Activated CD4-positive, alpha-beta T cell treated with anti-CD3 and anti-CD28 coated beads for 4 hours (primary cell): ENCODE data around the gene ADAMTS8.
"Not testable (repeated sequence)": the region's sequence is repeated elsewhere in the genome, so short reads cannot be mapped to it uniquely, and the experiment has no call there.

Source experiments
- DNase-seq, 2 donors: peaks; one replicate each; pipeline ENCODE4 v3.0.0-alpha.2; 2020

ADAMTS8 gene

DNA sequence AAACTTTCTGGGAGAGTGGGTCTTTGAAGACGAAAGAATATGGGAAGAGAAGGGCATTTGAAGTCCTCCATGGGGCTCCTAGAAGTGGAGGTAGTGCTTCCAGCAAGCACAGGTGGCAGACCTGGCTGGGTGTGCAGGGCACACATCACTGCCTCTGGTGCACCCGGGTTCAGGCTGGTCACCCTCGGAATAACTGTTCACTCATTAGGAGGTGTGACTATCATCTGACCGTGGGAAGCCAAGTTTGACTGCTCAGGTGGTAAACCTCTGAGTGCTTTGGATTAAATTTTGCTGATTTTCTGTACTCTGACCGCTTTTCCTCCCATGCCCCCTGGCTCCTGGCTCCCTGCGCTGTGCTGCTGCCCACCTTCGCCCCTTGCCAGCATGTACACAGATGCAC lies 31.1 kb upstream of the ADAMTS8 start:
- no peak for DNase-seq

DNA sequence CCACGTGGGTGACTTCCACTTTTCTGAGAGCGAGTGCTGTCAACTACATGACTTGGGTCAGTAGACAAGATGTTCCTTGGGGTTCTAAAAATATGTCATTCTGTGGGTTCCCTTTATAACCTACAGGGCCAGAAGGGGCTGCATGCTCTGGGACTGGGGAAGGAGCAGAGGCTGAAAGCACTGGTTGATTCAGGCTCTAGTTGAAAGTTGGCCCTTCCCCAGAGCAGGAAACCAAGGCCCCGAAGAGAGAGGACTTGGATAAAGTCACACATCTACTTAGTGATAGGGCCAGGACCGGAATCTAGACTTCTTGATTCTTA lies 30.0 kb upstream of the ADAMTS8 start:
- no peak for DNase-seq

DNA sequence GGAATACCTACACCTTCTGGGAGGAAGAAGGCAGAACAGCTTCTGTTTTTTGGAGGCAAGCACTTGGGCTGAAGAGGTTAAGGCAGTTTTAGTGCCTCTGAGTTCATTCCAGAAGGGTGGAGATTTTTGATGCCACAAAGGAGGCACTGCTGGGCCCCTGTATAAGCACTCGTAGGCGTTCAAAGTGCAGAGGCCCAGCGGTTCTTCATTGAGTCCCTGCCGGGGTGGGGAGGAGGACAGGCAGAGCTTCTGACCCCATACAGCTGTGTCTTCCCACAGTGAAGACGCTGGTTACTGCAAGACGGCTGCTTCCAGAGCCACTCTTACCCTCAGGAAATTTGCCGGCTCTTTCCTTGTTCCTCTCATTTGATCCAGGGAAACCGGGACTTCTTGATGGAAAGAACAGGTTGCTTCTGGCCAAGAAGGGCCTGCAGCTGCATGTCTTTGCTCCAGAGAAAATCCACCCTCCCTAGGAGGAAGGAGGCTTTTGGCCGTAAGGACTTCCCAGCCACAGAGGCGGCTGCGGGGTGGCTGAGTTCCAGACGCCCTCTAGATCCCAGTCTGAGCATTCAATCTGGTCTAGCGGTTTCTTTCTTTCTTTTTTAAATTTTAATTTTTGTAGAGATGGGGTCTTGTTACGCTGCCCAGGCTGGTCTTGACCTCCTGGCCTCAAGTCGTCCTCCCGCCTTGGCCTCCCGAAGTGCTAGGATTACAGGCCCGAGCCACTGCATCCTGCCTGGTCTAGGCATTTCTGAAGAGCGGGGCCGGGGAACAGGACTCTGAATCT lies 29.4 kb upstream of the ADAMTS8 start:
- no peak for DNase-seq

DNA sequence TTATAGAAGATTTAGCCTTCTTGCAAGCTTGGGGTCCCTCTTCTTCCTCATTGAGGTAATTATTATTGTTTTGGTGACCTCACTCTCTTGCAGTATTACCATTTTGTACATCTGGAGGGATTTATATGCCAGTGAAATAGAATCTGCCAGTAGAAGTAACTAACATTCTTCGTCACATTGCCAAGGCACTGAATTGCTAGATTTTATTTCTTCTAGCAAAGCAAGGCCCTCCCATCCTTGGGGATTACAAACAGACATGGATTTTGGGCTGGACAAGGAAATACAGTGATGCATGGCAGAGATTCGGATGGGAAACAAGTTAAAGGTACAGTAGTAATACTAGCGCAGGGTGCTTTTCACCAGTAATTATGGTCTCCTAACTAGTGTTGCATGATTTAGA lies 27.9 kb upstream of the ADAMTS8 start:
- no peak for DNase-seq

DNA sequence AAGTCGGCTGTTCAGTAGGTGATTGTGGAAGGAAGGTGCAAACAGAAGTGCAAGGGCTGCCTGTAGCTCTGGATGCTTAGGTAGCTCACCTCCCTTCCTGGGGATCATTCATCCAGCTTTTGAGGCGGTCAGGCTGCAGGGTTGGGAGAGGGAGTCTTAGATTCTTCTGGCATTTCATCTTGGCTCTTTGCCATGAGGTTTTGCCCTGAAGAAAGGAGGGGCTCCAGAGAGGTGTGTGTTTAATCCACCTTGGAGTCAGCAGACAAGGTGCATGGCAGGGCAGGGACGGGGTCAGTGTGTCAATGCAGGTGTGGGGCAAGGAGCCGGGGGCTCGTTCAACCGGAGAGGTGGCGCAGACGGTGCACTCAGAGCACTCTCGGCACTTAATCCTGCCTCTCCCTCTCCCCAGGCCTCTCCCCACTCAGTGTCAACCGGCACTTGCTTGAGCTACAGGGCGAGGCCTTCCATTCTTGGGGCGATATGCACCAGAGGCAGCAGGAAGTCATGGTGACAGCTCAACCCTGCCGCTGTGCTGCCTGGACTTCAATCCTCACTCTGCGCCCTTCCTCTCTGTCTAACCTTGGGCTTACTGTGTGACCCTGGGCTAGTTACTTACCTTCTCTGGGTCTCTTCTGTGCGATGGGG lies 27.2 kb upstream of the ADAMTS8 start:
- no peak for DNase-seq

DNA sequence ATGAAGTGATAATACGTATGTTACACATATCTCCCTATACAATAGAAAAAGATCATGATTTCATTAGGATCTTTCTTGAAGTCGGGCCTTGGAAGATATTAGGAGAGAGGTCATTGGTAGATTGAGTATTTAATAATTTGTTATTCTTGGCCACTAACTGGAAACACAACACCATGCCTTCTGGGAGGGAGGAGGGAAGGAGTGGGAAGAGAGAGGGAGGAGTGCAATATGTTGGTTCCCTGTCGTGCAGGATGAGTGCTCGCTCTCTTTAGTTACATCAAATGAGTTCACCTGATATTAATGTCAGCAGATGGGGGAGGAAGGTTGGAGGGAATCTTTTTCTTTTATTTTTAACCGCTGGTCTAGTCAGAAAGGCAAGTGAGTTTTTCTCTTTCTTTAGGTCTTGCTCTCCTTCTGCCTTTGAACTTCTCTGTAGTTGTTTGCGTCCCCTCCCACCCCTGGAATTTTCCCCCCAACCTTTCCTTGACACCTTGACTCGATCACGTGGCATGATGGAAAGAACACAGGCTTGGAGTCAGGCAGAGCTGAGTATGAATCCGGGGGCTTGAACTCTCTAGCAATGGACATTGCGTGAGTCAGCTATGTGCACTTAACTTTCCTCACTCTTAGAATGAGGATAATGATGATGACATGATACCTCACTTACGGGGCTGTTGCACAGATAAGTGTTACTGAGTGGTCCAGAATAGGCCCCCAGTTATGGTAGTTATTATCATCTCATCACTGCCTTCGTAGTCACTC lies 26.3 kb upstream of the ADAMTS8 start:
- DNase-seq: no peak

DNA sequence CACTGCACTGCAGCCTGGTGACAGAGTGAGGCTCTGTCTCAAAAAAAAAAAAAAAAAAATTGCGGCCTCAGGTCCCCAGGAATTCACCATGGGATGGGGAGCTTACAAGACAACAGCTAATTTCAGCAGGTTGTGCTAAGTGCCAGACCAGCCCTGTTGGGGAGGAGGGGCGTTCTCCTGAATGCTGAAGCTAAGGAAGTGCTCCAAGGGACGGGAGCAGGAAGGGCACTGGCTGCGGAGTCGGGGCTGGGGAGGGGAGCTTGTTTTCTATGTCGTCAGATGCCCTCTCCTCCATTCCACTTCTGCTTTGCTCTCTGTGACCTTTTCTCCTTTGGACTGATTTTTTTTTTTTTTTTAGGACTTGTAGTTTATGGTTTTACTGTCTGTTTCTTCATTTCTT lies 24.5 kb upstream of the ADAMTS8 start:
- DNase-seq: no peak

DNA sequence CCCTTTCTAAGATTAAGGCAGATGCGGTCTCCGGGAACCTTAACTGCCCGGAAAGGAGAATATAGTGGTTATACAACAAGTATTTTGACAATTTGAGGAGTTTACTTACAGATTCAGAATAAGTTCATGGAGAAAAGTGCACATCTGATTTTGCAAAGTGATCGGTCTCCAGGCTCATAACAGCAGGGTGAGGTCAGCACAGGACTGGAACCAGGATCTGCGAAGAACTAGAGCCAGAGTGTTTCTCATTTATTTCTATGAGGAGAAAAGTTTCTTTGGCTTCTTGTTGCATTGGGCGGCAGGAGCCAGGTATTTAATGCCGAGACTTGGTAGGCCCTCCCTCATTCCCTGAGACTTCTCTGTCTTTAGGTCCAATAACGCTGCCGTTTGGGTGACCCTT lies 23.8 kb upstream of the ADAMTS8 start:
- no peak for DNase-seq

DNA sequence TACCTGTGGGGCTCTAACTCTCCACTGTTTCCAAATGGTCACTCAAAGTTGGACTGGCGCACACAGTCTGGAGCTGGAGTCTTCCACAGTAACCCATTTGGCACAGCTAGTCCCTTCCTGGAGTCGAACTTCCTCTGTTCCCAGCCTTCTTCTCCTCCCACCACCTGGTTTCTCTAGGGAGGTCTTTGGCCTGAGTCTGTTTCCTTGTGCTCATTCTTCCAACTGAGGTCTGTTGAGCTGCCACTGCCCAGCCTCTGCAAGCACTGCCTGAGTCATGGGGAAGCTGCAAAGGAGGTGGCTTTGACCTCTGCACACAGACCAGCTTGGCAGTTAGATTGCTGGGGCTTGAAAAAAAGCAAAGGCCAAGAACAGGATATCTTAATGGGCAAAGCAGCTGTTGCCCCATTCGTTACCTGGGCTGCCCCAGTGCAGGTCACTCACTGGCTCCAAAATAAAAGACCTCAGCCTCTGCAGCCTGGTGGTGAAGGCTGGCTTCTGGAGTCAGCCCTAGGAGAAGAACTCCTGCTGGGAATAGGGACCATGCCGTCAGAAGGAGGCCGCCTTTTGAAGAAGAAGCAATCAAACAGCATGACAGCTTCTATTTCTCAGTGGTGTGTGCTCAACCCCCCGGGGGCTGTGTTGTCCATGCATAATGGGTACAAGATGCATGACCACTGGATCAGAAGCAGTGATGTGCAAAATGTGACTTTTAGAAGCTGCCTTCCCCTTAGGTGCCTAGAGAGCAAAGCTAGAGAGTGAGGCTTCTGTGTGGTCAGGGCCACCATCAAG lies 23.0 kb upstream of the ADAMTS8 start:
- no peak for DNase-seq

DNA sequence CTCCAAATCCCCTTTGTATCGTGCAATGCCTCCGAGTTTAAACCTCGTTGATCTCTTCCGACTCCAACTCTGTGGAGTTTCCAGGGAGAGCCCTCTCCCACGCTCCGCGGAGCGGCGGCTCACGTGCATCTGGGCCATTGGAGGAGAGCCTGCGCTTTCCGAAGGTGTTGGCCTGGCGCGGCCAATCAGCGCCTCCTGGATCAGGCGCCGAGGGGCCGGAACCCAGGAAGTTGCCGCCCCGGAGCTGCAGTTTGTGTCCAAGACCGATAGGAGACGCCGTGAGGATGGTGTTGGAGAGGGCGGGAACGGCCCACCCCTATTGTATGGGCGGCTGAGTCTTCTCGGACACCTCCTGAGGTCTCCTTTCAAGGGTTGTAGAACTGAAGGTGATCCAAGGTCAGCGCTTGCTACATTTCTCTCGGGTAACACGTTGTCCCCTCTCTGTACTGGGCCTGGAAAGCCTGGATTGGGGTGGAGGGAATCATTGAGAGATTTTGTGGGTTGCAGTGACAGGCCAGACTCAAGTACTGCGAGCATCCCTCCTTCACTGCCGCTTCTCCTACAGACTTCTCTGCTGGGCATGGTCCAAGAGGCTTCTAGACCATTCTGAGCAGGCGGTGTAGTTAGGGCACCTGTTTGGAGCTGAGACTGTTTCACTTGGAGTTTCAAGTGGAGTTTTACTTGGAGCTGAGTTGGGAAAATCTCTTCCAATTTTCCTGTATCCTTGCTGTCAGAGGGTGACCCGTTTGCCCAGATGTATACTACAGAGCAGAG lies 21.8 kb upstream of the ADAMTS8 start:
- no peak for DNase-seq

DNA sequence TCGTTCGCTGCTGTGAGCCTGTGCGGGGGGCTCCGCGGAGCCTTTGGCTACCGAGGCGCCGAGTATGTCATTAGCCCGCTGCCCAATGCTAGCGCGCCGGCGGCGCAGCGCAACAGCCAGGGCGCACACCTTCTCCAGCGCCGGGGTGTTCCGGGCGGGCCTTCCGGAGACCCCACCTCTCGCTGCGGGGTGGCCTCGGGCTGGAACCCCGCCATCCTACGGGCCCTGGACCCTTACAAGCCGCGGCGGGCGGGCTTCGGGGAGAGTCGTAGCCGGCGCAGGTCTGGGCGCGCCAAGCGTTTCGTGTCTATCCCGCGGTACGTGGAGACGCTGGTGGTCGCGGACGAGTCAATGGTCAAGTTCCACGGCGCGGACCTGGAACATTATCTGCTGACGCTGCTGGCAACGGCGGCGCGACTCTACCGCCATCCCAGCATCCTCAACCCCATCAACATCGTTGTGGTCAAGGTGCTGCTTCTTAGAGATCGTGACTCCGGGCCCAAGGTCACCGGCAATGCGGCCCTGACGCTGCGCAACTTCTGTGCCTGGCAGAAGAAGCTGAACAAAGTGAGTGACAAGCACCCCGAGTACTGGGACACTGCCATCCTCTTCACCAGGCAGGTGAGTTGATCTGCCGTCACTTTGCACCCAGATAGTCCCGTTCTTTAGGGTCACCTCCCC lies 21.0 kb upstream of the ADAMTS8 start:
- no peak for DNase-seq

DNA sequence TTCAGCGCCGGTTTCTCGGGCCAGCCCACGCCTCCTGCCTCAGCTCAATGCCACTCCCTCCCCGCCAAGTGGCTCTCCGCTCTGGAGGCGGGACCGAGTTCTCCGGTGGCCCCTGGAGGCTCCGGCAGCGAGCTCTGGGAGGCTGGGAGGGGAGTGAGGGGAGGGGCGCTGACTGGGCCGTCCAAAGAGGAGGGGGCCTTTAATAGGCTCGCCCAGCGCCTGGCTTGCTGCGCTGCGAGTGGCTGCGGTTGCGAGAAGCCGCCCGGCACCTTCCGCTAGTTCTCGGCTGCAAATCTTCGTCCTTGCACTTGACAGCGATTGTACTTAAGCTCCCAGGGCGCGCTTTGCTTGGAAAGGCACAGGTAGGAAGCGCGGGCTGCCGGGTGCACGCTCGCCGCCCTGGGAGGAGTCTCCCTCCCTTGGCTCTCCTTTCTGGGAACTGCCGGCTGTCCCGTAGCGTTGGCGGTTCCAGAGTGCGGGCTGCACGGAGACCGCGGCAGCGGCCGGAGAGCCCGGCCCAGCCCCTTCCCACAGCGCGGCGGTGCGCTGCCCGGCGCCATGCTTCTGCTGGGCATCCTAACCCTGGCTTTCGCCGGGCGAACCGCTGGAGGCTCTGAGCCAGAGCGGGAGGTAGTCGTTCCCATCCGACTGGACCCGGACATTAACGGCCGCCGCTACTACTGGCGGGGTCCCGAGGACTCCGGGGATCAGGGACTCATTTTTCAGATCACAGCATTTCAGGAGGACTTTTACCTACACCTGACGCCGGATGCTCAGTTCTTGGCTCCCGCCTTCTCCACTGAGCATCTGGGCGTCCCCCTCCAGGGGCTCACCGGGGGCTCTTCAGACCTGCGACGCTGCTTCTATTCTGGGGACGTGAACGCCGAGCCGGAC lies 20.3 kb upstream of the ADAMTS8 start, which contains the start of gene ADAMTS15:
TSS of gene ADAMTS15 (plus strand) at position 230 of the 894 bp plus-strand sequence. CDS start at position 559, 329 bp downstream.
- no peak for DNase-seq

DNA sequence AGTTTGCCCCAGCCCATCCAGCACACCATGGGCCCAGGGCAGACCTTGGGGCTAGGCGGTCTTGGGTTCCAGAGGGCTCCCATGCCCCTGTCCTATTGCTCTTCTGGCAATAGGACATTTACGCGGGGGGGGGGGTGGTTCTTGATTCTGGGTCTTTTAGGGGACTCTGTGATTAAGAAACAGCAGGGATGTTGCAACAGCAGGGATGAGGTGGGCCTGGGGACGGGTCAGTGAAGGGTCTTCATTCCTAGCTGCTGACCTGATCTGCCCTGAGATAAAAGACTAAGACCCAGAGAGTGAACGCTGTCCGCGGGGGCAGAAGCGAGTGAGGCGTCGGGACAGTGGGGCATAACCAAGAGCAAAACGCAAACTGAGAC lies 19.6 kb upstream of the ADAMTS8 start:
- DNase-seq: no peak

DNA sequence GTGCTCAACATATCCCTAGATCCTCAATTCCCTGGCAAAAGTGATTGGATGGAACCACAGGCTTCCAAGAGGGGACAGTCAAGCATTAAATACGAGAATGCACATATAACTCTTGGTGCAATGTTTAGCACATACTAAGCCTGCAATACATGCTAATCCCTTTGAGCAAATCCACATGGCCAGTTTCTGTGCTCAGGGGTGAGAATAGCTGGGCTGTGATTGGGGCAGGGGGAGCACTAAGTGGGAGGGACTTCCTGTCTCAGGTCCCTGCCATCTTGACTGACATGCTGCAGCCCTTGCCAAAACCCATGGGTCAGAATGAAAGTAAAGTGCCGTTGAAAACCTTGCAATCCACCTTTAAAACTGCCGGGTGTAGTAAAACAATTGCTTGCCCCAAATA lies 17.4 kb upstream of the ADAMTS8 start:
- no peak for DNase-seq

DNA sequence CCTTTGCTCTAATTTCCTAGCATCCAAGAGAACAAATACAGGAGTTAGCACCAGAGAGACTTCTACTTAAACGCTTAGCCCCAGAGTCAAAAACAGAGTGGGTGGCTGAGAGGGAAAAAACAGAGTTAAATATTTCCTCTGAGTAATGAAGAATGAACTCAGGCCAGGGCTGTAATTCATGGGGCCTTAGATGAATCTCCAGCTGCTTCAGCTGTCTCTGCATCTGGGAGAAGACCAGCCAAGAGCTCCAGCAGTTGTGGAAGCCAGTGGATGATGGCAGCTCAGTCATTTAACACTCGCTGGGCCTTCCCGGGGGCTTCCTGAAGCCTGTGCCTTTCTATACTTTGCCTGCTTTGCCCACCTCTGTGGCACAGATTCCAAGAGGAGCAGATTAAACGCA lies 14.3 kb upstream of the ADAMTS8 start:
- no peak for DNase-seq

DNA sequence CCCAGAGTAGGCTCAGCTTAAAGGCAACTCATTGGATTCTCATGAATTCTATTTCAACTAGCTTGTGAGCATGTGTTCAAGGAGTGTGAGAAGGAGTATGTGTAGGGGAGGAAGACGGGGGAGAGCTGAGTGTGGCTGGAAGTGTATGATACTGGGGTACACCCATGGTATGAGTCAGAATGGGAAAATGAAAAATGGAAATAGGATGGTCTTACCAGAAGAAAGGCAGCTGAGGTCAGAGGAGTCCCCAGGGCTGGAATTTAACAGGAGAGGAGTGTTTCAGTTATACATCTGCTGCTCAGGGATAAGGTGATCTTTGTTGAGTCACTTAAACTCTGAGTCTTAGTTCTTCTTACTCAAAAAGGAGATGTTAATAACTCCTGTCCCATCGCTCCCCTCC lies 13.3 kb upstream of the ADAMTS8 start:
- no peak for DNase-seq

DNA sequence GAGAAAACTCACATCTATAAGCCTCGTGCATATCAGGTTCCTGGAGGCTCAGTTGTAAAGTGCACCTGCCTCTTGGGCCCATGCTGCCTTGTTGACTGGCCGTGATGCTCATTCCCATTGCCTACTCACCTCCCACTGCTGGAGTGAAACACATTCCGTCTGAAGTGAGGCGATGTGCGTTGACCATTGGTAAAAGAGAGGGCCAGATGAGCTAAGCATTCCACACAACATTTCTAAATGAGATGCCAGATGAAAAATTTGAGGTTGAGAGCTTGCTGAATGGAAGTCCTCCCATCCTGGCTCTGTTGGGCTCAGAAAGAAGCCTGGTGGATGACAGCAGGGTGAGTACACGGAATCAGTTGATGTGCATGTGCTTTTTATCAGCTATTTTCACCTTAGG lies 11.5 kb upstream of the ADAMTS8 start:
- DNase-seq: no peak

DNA sequence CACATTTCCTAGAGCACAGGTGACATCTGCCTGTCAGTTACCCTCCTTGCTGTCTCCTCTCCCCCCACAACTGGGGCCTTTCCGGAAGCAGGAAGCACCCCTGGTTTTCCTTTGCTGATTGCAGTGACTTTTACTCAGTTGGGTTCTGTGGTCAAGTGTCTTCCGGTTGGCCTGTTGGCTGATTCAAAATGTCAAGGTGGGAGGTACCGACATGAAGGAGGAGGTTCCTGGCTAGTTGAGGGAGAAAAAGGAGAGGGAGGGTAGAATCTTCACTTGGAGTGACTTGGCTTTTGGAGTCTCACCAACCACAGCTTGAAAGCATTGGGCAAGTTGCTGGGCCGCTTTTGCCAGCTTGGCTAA lies 10.7 kb upstream of the ADAMTS8 start:
- no peak for DNase-seq

DNA sequence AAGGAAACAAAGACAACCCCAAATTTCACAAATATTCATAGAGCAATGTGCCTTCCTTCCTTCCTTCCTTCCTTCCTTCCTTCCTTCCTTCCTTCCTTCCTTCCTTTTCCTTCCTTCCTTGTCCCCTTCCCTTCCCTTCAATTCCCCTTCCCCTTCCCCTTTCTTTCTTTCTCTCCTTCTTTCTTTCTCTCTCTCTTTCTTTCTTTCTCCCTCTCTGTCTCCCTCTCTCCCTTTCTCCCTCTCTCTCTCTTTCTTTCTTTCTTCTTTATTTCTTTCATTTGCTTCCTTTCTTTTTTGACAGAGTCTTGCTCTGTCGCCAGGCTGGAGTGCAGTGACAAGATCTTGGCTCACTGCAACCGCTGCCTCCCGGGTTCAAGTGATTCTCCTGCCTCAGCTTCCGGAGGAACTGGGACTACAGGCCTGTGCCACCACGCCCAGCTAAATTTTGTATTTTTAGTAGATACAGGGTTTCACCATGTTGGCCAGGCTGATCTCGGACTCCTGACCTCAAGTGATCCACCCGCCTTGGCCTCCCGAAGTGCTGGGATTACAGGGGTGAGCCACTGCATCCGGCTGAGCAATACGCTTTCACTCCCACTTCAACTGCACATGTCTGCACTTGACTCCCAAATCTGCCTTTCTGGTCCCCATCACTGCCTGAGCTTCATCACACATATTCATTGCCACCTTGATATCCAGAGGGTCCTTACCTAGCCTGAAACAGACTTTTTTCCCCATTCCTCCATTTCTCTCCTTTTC lies 10.2 kb upstream of the ADAMTS8 start:
- DNase-seq: not testable (repeated sequence)

DNA sequence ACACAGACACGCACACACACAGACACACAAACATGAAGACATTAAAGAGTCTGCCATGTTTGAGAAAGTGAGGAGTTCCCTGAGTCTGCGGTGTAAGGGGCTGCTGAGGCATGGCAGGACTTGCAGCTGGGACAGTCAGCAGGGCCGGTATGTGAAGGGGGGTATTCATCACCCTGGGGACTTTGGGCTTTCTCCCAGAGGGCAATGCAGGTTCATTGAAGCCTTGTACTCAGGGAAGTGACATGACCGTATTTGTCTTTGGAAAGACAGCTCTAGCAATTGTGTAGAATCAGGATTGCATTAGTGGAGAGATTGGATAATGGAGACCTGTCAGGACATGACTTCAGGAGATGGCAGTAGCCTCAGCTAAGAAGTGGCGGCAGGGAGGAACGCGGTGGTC lies 9.4 kb upstream of the ADAMTS8 start:
- no peak for DNase-seq
